Fibroblast of lung (primary cell): ENCODE measurements around the gene MEGF10. TPM values are rescaled to one million over a fixed set of nuclear protein-coding genes. Genes with fewer than 3 reads are reported as not detected.
"Not testable (repeated sequence)": the region's sequence is repeated elsewhere in the genome, so short reads cannot be mapped to it uniquely, and the experiment has no call there.

Experiments used
- DNase-seq, 2 donors: peaks; one replicate each; pipeline versions ENCODE4 v3.0.0 to v3.0.0-alpha.2; 2010; ENCODE audit warnings: low read depth in 2 of 2
- H2AFZ ChIP-seq: 2 replicates; pipeline ENCODE4 v1.5.1; 2012; ENCODE audit warnings: low read length, control low read depth, inconsistent platforms
- H3K27ac ChIP-seq: 2 replicates; pipeline ENCODE4 v1.5.1; 2011; ENCODE audit warnings: low read length, control low read depth; ENCODE audit not compliant: insufficient read depth
- H3K27me3 ChIP-seq: 2 replicates; pipeline ENCODE4 v1.5.1; 2011; ENCODE audit warnings: mild to moderate bottlenecking, low read length; ENCODE audit not compliant: control insufficient read depth, insufficient read depth
- H3K36me3 ChIP-seq: 2 replicates; pipeline ENCODE4 v1.5.1; 2011; ENCODE audit warnings: low read length; ENCODE audit not compliant: control insufficient read depth, insufficient read depth
- H3K4me1 ChIP-seq: 2 replicates; pipeline ENCODE4 v1.5.1; 2011; ENCODE audit warnings: low read length; ENCODE audit not compliant: control insufficient read depth, insufficient read depth; ENCODE audit errors: extremely low read depth
- H3K4me2 ChIP-seq: 2 replicates; pipeline ENCODE4 v1.5.1; 2011; ENCODE audit warnings: low read length, control low read depth; ENCODE audit not compliant: insufficient read depth; ENCODE audit errors: extremely low read depth
- H3K4me3 ChIP-seq, 4 experiments: fragments of 200-600 bp in 1 of 4; sonication (generic) in 1 of 4; replicated peaks in 1 of 4; 2 replicates each; pipeline ENCODE4 v1.5.1; 2011 to 2016; ENCODE audit warnings: low read length in 4 of 4, low read depth in 3 of 4, mild to moderate bottlenecking in 3 of 4, control low read depth in 2 of 4, inconsistent platforms in 1 of 4, mixed read lengths in 1 of 4; ENCODE audit not compliant: insufficient read depth in 1 of 4; ENCODE audit errors: control extremely low read depth in 1 of 4
- H3K79me2 ChIP-seq: 2 replicates; pipeline ENCODE4 v1.5.1; 2012; ENCODE audit warnings: mild to moderate bottlenecking, low read length, inconsistent platforms; ENCODE audit not compliant: control insufficient read depth, insufficient read depth
- H3K9ac ChIP-seq: 2 replicates; pipeline ENCODE4 v1.5.1; 2011; ENCODE audit warnings: mild to moderate bottlenecking, low read length, control low read depth; ENCODE audit not compliant: insufficient read depth
- H3K9me3 ChIP-seq: 2 replicates; pipeline ENCODE4 v1.5.1; 2012; ENCODE audit warnings: low read depth, low read length; ENCODE audit not compliant: control insufficient read depth, insufficient read depth
- H4K20me1 ChIP-seq: 2 replicates; pipeline ENCODE4 v1.5.1; 2011; ENCODE audit warnings: low read length; ENCODE audit not compliant: control insufficient read depth, insufficient read depth; ENCODE audit errors: extremely low read depth
- EZH2 ChIP-seq: IDR thresholded peaks from 2 replicates; pipeline ENCODE4 v1.5.1; 2012; ENCODE audit warnings: low read length, control low read depth, mild to moderate bottlenecking; ENCODE audit errors: missing control alignments
- polyA plus RNA-seq, 2 donors: library from polyadenylated mRNA; depleted of rRNA in 1 of 2; stranded (reverse) in 1 of 2; unstranded in 1 of 2; fragments of >200 nt; gene quantifications; 2 replicates each; pipeline ENCODE4 v1.2.1, GENCODE V29; 2011 to 2012; ENCODE audit warnings: missing spikeins in 1 of 2
- total RNA-seq: library from RNA; depleted of rRNA; stranded (reverse); fragments of >200 nt; gene quantifications from 2 replicates; pipeline ENCODE4 v1.2.1, GENCODE V29; 2014
- TF ChIP-seq, protein P1 (sequence below), 2 donors: IDR thresholded peaks in 1 of 2; conservative IDR thresholded peaks in 1 of 2; 1 replicate in 1 of 2; 2 replicates in 1 of 2; pipeline ENCODE4 v1.5.1; 2011 to 2012; ENCODE audit warnings: low read length in 2 of 2, control low read depth in 1 of 2, inconsistent platforms in 1 of 2, low read depth in 1 of 2, mild to moderate bottlenecking in 1 of 2

MEGF10 gene
- total and polyA plus RNA-seq, 2 donors (not counting 1 experiment from before 2014, with no cell fraction given), result under 0.01 to 0.02 TPM

DNA sequence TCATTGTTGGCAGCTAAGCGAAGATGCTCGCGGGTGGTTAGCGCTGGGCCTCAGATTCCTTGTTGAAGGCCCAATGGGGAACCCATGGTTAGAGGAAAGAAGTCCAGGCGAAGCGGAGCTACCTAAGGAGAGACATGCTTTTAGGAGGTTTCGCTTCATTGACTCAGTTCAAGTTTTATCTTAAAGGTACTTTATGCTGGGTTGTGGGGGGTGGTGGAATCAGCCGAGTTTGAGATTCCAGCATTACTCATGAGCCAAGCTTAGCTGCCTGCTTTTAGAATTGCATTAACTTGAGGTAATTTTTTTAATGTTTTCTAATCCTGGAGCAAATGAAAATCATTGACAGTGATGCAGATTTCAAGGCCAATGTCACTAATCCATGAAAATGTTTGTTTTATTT is 16.1 kb downstream of the MEGF10 start:
- H3K4me2 ChIP-seq, result no peak overlapping the region
- no peak overlapping the region for H2AFZ ChIP-seq
- no peaks in the 10 kb centered on the region for H3K9me3 ChIP-seq
- no peak overlapping the region for H3K27ac ChIP-seq
- H3K4me3 ChIP-seq, result no peak overlapping the region
- H3K9ac ChIP-seq, result no peak overlapping the region
- H3K36me3 ChIP-seq, result no peaks in the 10 kb centered on the region
- DNase-seq, result peak in 1 of 2 donors; percentile 55
- no peaks in the 10 kb centered on the region for H3K4me1 ChIP-seq
- peaks cover 4% of the 10 kb centered on the region for H3K27me3 ChIP-seq
- TF ChIP-seq, protein P1, sequence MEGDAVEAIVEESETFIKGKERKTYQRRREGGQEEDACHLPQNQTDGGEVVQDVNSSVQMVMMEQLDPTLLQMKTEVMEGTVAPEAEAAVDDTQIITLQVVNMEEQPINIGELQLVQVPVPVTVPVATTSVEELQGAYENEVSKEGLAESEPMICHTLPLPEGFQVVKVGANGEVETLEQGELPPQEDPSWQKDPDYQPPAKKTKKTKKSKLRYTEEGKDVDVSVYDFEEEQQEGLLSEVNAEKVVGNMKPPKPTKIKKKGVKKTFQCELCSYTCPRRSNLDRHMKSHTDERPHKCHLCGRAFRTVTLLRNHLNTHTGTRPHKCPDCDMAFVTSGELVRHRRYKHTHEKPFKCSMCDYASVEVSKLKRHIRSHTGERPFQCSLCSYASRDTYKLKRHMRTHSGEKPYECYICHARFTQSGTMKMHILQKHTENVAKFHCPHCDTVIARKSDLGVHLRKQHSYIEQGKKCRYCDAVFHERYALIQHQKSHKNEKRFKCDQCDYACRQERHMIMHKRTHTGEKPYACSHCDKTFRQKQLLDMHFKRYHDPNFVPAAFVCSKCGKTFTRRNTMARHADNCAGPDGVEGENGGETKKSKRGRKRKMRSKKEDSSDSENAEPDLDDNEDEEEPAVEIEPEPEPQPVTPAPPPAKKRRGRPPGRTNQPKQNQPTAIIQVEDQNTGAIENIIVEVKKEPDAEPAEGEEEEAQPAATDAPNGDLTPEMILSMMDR (conservative IDR thresholded peaks at IDR 0.05 in 1 of 2, IDR thresholded peaks at IDR 0.05 in 1 of 2; ENCODE audit: low read depth in 1 of 2, low read length in 2 of 2), result no peak
- TF ChIP-seq EZH2, result no peak
- H4K20me1 ChIP-seq, result no peaks in the 10 kb centered on the region
- no peaks in the 10 kb centered on the region for H3K79me2 ChIP-seq

DNA sequence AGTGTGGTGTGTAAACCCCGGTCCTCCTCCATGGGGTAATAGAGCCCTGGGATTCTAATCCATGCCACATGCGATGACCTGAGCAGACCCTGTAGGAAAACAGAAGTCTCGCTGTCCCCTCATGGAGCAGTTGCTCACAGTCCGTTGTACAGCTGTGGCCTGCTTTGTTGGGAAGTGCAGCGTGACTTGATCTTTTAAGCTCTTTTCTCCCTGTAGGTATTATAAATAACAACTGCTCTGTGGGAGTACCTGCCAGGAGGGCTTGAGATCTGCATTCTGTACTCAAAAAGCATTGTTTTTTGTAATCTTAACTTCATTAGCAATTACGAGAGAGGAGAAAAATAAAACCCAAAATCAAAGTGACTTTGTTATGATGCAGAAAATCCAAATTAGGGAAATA is 17.3 kb downstream of the MEGF10 start:
- H3K9me3 ChIP-seq, result no peaks in the 10 kb centered on the region
- TF ChIP-seq EZH2, result no peak
- TF ChIP-seq, protein P1 (conservative IDR thresholded peaks at IDR 0.05 in 1 of 2, IDR thresholded peaks at IDR 0.05 in 1 of 2; ENCODE audit: low read depth in 1 of 2, low read length in 2 of 2), result no peak
- no peak overlapping the region for H2AFZ ChIP-seq
- H3K79me2 ChIP-seq, result no peaks in the 10 kb centered on the region
- H3K4me3 ChIP-seq, result no peak overlapping the region
- DNase-seq, result no peak
- H3K9ac ChIP-seq, result no peak overlapping the region
- no peaks in the 10 kb centered on the region for H3K4me1 ChIP-seq
- H3K27ac ChIP-seq, result no peak overlapping the region
- H3K27me3 ChIP-seq, result peaks cover 8% of the 10 kb centered on the region
- no peak overlapping the region for H3K4me2 ChIP-seq
- no peaks in the 10 kb centered on the region for H4K20me1 ChIP-seq
- no peaks in the 10 kb centered on the region for H3K36me3 ChIP-seq

DNA sequence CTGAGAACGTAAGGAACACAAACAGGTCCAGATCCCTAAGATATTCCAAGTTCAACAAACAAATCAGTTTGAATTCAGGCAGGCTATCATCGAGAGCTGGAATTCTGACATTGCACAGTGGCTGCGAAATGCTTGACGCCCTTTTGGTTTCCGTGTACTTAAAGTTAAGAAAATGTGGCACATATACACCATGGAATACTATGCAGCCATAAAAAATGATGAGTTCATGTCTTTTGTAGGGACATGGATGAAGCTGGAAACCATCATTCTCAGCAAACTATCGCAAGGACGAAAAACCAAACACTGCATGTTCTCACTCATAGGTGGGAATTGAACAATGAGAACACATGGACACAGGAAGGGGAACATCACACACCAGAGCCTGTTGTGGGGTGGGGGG is 17.7 kb downstream of the MEGF10 start:
- not testable (repeated sequence) for H3K27me3 ChIP-seq, H3K79me2 ChIP-seq, H2AFZ ChIP-seq, H3K9ac ChIP-seq, H3K9me3 ChIP-seq, H4K20me1 ChIP-seq, H3K27ac ChIP-seq, H3K4me2 ChIP-seq, H3K36me3 ChIP-seq, DNase-seq, H3K4me1 ChIP-seq, H3K4me3 ChIP-seq
